Naive B cell (primary cell): Measurements from ENCODE around the gene PLEKHG5. TPM values are rescaled to one million over a fixed set of nuclear protein-coding genes. Genes with fewer than 3 reads are reported as not detected.

Source experiments
- ATAC-seq, 2 donors: fragments of 150-1000 bp; cut with Tn5 transposase; 2 replicates each; pipeline ENCODE4 v1.10.0; 2021; ENCODE audit warnings: low read depth in 2 of 2, mild to moderate bottlenecking in 2 of 2, moderate library complexity in 2 of 2
- DNase-seq: peaks from one replicate; pipeline ENCODE4 v3.0.0; 2022
- H3K27ac Mint-ChIP-seq, 6 donors: one replicate each; pipeline ENCODE4 v1.8.0; 2020 to 2022; ENCODE audit warnings: mild to moderate bottlenecking in 6 of 6, mixed read lengths in 6 of 6, moderate library complexity in 5 of 6, inconsistent platforms in 2 of 6
- H3K27me3 Mint-ChIP-seq, 3 donors: one replicate each; pipeline ENCODE4 v1.8.0; 2021 to 2022; ENCODE audit warnings: mixed read lengths in 3 of 3, mild to moderate bottlenecking in 1 of 3
- H3K36me3 Mint-ChIP-seq, 2 donors: one replicate each; pipeline ENCODE4 v1.8.0; 2020 to 2022; ENCODE audit warnings: mixed read lengths in 2 of 2, inconsistent platforms in 1 of 2, mild to moderate bottlenecking in 1 of 2
- H3K4me1 Mint-ChIP-seq, 3 donors: one replicate each; pipeline ENCODE4 v1.8.0; 2020 to 2022; ENCODE audit warnings: mixed read lengths in 3 of 3, inconsistent platforms in 1 of 3, mild to moderate bottlenecking in 1 of 3, moderate library complexity in 1 of 3
- H3K4me3 Mint-ChIP-seq, 8 donors: one replicate each; pipeline ENCODE4 v1.8.0; 2020 to 2022; ENCODE audit warnings: mild to moderate bottlenecking in 8 of 8, mixed read lengths in 8 of 8, moderate library complexity in 8 of 8, inconsistent platforms in 2 of 8
- H3K9me3 Mint-ChIP-seq, 7 donors: one replicate each; pipeline ENCODE4 v1.8.0; 2020 to 2022; ENCODE audit warnings: mixed read lengths in 7 of 7, mild to moderate bottlenecking in 5 of 7, inconsistent platforms in 2 of 7, moderate library complexity in 1 of 7
- polyA plus RNA-seq, 6 donors: library from polyadenylated mRNA; unstranded; fragments of 300-500 nt; fragmentation: Illumina TruSeq; gene quantifications; one replicate each; pipeline ENCODE4 v1.2.3, GENCODE V29; 2021; ENCODE audit warnings: low read depth in 6 of 6

Gene PLEKHG5
- polyA plus RNA-seq, 6 donors from 2014 or later = not detected

- Mint-ChIP-seq H3K27ac (no peak overlapping the region), H3K36me3 (no peaks in the 10 kb centered on the region), H3K4me3 (no peak overlapping the region), H3K27me3 (no peaks in the 10 kb centered on the region), H3K4me1 (no peaks in the 10 kb centered on the region), H3K9me3 (no peaks in the 10 kb centered on the region)
- DNase-seq = no peak
- ATAC-seq = no peak
Observed at GRCh38 chr1:6517435-6517851, 26.0 kb upstream of the PLEKHG5 start.

GRCh38 chr1:6515771-6516170, 24.3 kb upstream of the PLEKHG5 start:
- ATAC-seq = no peak
- no peaks in the 10 kb centered on the region for H3K9me3 Mint-ChIP-seq
- no peaks in the 10 kb centered on the region for H3K4me1 Mint-ChIP-seq

GRCh38 chr1:6513320-6513801, 21.9 kb upstream of the PLEKHG5 start:
- Mint-ChIP-seq H3K36me3 (no peaks in the 10 kb centered on the region), H3K4me1 (peaks cover 0 to 3% (median 0%) of the 10 kb centered on the region in 3 donors), H3K27me3 (peaks cover 0 to 5% (median 0%) of the 10 kb centered on the region in 3 donors), H3K27ac (no peak overlapping the region), H3K4me3 (no peak overlapping the region), H3K9me3 (no peaks in the 10 kb centered on the region)
- ATAC-seq (no peak), DNase-seq (no peak)

More at GRCh38 chr1:6515771-6516170, 24.3 kb upstream of the PLEKHG5 start:
- DNase-seq = no peak
- Mint-ChIP-seq H3K27me3 (no peaks in the 10 kb centered on the region), H3K27ac (peak overlapping the region in 1 of 6 donors; percentile 28), H3K36me3 (no peaks in the 10 kb centered on the region), H3K4me3 (no peak overlapping the region)

GRCh38 chr1:6512908-6513280, 21.4 kb upstream of the PLEKHG5 start:
- Mint-ChIP-seq H3K4me3 (no peak overlapping the region), H3K36me3 (no peaks in the 10 kb centered on the region), H3K27me3 (peaks cover 0 to 7% (median 0%) of the 10 kb centered on the region in 3 donors), H3K27ac (no peak overlapping the region), H3K9me3 (no peaks in the 10 kb centered on the region), H3K4me1 (peaks cover 0 to 5% (median 0%) of the 10 kb centered on the region in 3 donors)
- DNase-seq (no peak), ATAC-seq (no peak)

GRCh38 chr1:6512245-6512907, 20.9 kb upstream of the PLEKHG5 start:
- no peak for DNase-seq
- Mint-ChIP-seq H3K9me3 (no peaks in the 10 kb centered on the region), H3K4me3 (peak overlapping the region in 1 of 8 donors; percentile 64), H3K36me3 (no peaks in the 10 kb centered on the region), H3K27ac (no peak overlapping the region), H3K27me3 (peaks cover 0 to 7% (median 0%) of the 10 kb centered on the region in 3 donors), H3K4me1 (peaks cover 0 to 5% (median 0%) of the 10 kb centered on the region in 3 donors)
- ATAC-seq = no peak

- Mint-ChIP-seq H3K9me3 (no peaks in the 10 kb centered on the region), H3K27ac (peak overlapping the region in 3 of 6 donors; percentile 20 to 56 (median 29)), H3K4me1 (peaks cover 0 to 5% (median 0%) of the 10 kb centered on the region in 3 donors), H3K27me3 (peaks cover 0 to 14% (median 0%) of the 10 kb centered on the region in 3 donors), H3K36me3 (no peaks in the 10 kb centered on the region), H3K4me3 (no peak overlapping the region)
- DNase-seq (no peak), ATAC-seq (no peak)
Observed at GRCh38 chr1:6511561-6512244, 20.2 kb upstream of the PLEKHG5 start.

GRCh38 chr1:6511056-6511455, 19.6 kb upstream of the PLEKHG5 start:
- Mint-ChIP-seq H3K4me3 (no peak overlapping the region), H3K4me1 (peaks cover 0 to 5% (median 0%) of the 10 kb centered on the region in 3 donors), H3K27me3 (peaks cover 0 to 17% (median 0%) of the 10 kb centered on the region in 3 donors), H3K36me3 (no peaks in the 10 kb centered on the region), H3K27ac (peak overlapping the region in 2 of 6 donors; percentile 29 to 56), H3K9me3 (no peaks in the 10 kb centered on the region)
- DNase-seq (no peak), ATAC-seq (no peak)

- H3K27ac Mint-ChIP-seq = no peak overlapping the region
- ATAC-seq (no peak), DNase-seq (no peak)
- H3K4me1 Mint-ChIP-seq = peaks cover 0 to 5% (median 0%) of the 10 kb centered on the region in 3 donors
- peaks cover 0 to 20% (median 2%) of the 10 kb centered on the region in 3 donors for H3K27me3 Mint-ChIP-seq
- no peaks in the 10 kb centered on the region for H3K36me3 Mint-ChIP-seq
- H3K4me3 Mint-ChIP-seq = no peak overlapping the region
- H3K9me3 Mint-ChIP-seq = no peaks in the 10 kb centered on the region
Observed at GRCh38 chr1:6510493-6510892, 19.0 kb upstream of the PLEKHG5 start.

- Mint-ChIP-seq H3K27me3 (peaks cover 0 to 24% (median 8%) of the 10 kb centered on the region in 3 donors), H3K36me3 (no peaks in the 10 kb centered on the region), H3K9me3 (no peaks in the 10 kb centered on the region), H3K27ac (no peak overlapping the region), H3K4me3 (no peak overlapping the region), H3K4me1 (peaks cover 0 to 5% (median 0%) of the 10 kb centered on the region in 3 donors)
- DNase-seq (no peak), ATAC-seq (no peak)
Observed at GRCh38 chr1:6509919-6510291, 18.4 kb upstream of the PLEKHG5 start.

- Mint-ChIP-seq H3K27ac (no peak overlapping the region), H3K4me3 (no peak overlapping the region), H3K9me3 (no peaks in the 10 kb centered on the region), H3K4me1 (peaks cover 0 to 5% (median 0%) of the 10 kb centered on the region in 3 donors), H3K27me3 (peaks cover 0 to 24% (median 8%) of the 10 kb centered on the region in 3 donors), H3K36me3 (no peaks in the 10 kb centered on the region)
- DNase-seq (no peak), ATAC-seq (no peak)
Observed at GRCh38 chr1:6509220-6509918, 17.9 kb upstream of the PLEKHG5 start.

GRCh38 chr1:6508816-6509189, 17.3 kb upstream of the PLEKHG5 start:
- ATAC-seq = no peak
- no peaks in the 10 kb centered on the region for H3K9me3 Mint-ChIP-seq
- peaks cover 0 to 24% (median 8%) of the 10 kb centered on the region in 3 donors for H3K27me3 Mint-ChIP-seq
- peaks cover 0 to 5% (median 0%) of the 10 kb centered on the region in 3 donors for H3K4me1 Mint-ChIP-seq
- no peaks in the 10 kb centered on the region for H3K36me3 Mint-ChIP-seq
- H3K27ac Mint-ChIP-seq = peak overlapping the region in 1 of 6 donors; percentile 81
- no peak for DNase-seq
- no peak overlapping the region for H3K4me3 Mint-ChIP-seq

GRCh38 chr1:6508154-6508815, 16.8 kb upstream of the PLEKHG5 start:
- H3K9me3 Mint-ChIP-seq = no peaks in the 10 kb centered on the region
- peaks cover 0 to 5% (median 0%) of the 10 kb centered on the region in 3 donors for H3K4me1 Mint-ChIP-seq
- peaks cover 0 to 24% (median 8%) of the 10 kb centered on the region in 3 donors for H3K27me3 Mint-ChIP-seq
- ATAC-seq = no peak
- H3K36me3 Mint-ChIP-seq = no peaks in the 10 kb centered on the region
- H3K27ac Mint-ChIP-seq = peak overlapping the region in 1 of 6 donors; percentile 81
- DNase-seq = no peak
- peak overlapping the region in 1 of 8 donors; percentile 5 for H3K4me3 Mint-ChIP-seq

GRCh38 chr1:6507461-6507911, 16.0 kb upstream of the PLEKHG5 start:
- no peak for ATAC-seq

More at GRCh38 chr1:6507461-6507911, 16.0 kb upstream of the PLEKHG5 start:
- peaks cover 0 to 24% (median 8%) of the 10 kb centered on the region in 3 donors for H3K27me3 Mint-ChIP-seq
- DNase-seq = no peak
- H3K27ac Mint-ChIP-seq = no peak overlapping the region
- no peak overlapping the region for H3K4me3 Mint-ChIP-seq
- H3K36me3 Mint-ChIP-seq = no peaks in the 10 kb centered on the region
- H3K9me3 Mint-ChIP-seq = no peaks in the 10 kb centered on the region
- H3K4me1 Mint-ChIP-seq = peaks cover 0 to 5% (median 0%) of the 10 kb centered on the region in 3 donors
